Liver (tissue), 9 donors: ENCODE data around the gene POU2F2. TPM values are rescaled to one million over a fixed set of nuclear protein-coding genes. Genes with fewer than 3 reads are reported as not detected.

Experiments used
- DNase-seq: peaks from one replicate; pipeline ENCODE4 v3.0.0-alpha.2; 2017; ENCODE audit warnings: low spot score
- H3K27ac ChIP-seq, 2 donors: one replicate each; pipeline ENCODE4 v1.7.0; 2013; ENCODE audit warnings: inconsistent platforms in 2 of 2, low read length in 2 of 2, control low read depth in 1 of 2, low read depth in 1 of 2, mild to moderate bottlenecking in 1 of 2
- H3K27me3 ChIP-seq, 4 donors: one replicate each; pipeline versions ENCODE4 v1.6.1 to v1.7.0; 2013; ENCODE audit warnings: low read length in 3 of 4, inconsistent platforms in 1 of 4, mild to moderate bottlenecking in 1 of 4, moderate library complexity in 1 of 4; ENCODE audit not compliant: control insufficient read depth in 4 of 4, insufficient read depth in 4 of 4
- H3K36me3 ChIP-seq, 4 donors: one replicate each; pipeline versions ENCODE4 v1.6.1 to v1.7.0; 2013; ENCODE audit warnings: low read length in 3 of 4, mild to moderate bottlenecking in 3 of 4, low read depth in 1 of 4, moderate library complexity in 1 of 4; ENCODE audit not compliant: control insufficient read depth in 4 of 4, insufficient read depth in 3 of 4
- H3K4me1 ChIP-seq, 4 donors: one replicate each; pipeline versions ENCODE4 v1.6.1 to v1.7.0; 2013; ENCODE audit warnings: low read length in 3 of 4, mild to moderate bottlenecking in 3 of 4, moderate library complexity in 1 of 4; ENCODE audit not compliant: control insufficient read depth in 4 of 4, insufficient read depth in 4 of 4
- H3K4me3 ChIP-seq, 3 donors: one replicate each; pipeline versions ENCODE4 v1.6.1 to v1.7.0; 2013; ENCODE audit warnings: low read length in 3 of 3, control low read depth in 1 of 3, low read depth in 1 of 3, mild to moderate bottlenecking in 1 of 3
- H3K9ac ChIP-seq, 2 donors: one replicate each; pipeline ENCODE4 v1.7.0; 2013; ENCODE audit warnings: low read length in 2 of 2, mild to moderate bottlenecking in 2 of 2, moderate library complexity in 2 of 2, control low read depth in 1 of 2, low read depth in 1 of 2
- H3K9me3 ChIP-seq, 4 donors: one replicate each; pipeline versions ENCODE4 v1.6.1 to v1.7.0; 2013; ENCODE audit warnings: low read length in 3 of 4; ENCODE audit not compliant: control insufficient read depth in 4 of 4
- ATF3 ChIP-seq: IDR thresholded peaks from 2 replicates; pipeline ENCODE4 v1.6.1; 2016; ENCODE audit warnings: antibody characterized with exemption
- CTCF ChIP-seq: fragments of 150-350 bp; IDR thresholded peaks from 2 replicates; pipeline ENCODE4 v1.5.1; 2017; ENCODE audit warnings: improper control_type of control experiment, low read depth, low read length; ENCODE audit not compliant: missing input control
- FOXA1 ChIP-seq: IDR thresholded peaks from 2 replicates; pipeline ENCODE4 v1.6.1; 2016; ENCODE audit warnings: antibody characterized with exemption
- FOXA2 ChIP-seq: IDR thresholded peaks from 2 replicates; pipeline ENCODE4 v1.6.1; 2016; ENCODE audit warnings: antibody characterized with exemption
- HNF4A ChIP-seq, 2 donors: conservative IDR thresholded peaks; 2 replicates each; pipeline ENCODE4 v1.6.1; 2016; ENCODE audit warnings: antibody characterized with exemption in 2 of 2, mild to moderate bottlenecking in 2 of 2
- JUND ChIP-seq, 2 donors: IDR thresholded peaks; 2 replicates each; pipeline ENCODE4 v1.6.1; 2016; ENCODE audit warnings: antibody characterized with exemption in 2 of 2
- MAX ChIP-seq: IDR thresholded peaks from 2 replicates; pipeline ENCODE4 v1.6.1; 2016; ENCODE audit warnings: antibody characterized with exemption
- NR2F2 ChIP-seq: IDR thresholded peaks from 2 replicates; pipeline ENCODE4 v1.6.1; 2016; ENCODE audit warnings: antibody characterized with exemption
- RAD21 ChIP-seq, 2 donors: IDR thresholded peaks; 2 replicates each; pipeline ENCODE4 v1.6.1; 2016; ENCODE audit warnings: antibody characterized with exemption in 2 of 2, mild to moderate bottlenecking in 2 of 2
- REST ChIP-seq: IDR thresholded peaks from 2 replicates; pipeline ENCODE4 v1.6.1; 2016; ENCODE audit warnings: antibody characterized with exemption, mild to moderate bottlenecking
- RXRA ChIP-seq, 2 donors: IDR thresholded peaks; 2 replicates each; pipeline ENCODE4 v1.6.1; 2017 to 2018; ENCODE audit warnings: antibody characterized with exemption in 2 of 2, mild to moderate bottlenecking in 1 of 2
- SP1 ChIP-seq: IDR thresholded peaks from 2 replicates; pipeline ENCODE4 v1.6.1; 2018; ENCODE audit warnings: antibody characterized with exemption, mild to moderate bottlenecking
- TAF1 ChIP-seq: conservative IDR thresholded peaks from 2 replicates; pipeline ENCODE4 v1.6.1; 2016; ENCODE audit warnings: antibody characterized with exemption, mild to moderate bottlenecking
- YY1 ChIP-seq: IDR thresholded peaks from 2 replicates; pipeline ENCODE4 v1.6.1; 2016; ENCODE audit warnings: antibody characterized with exemption, mild to moderate bottlenecking
- ZBTB33 ChIP-seq: IDR thresholded peaks from 2 replicates; pipeline ENCODE4 v1.6.1; 2016; ENCODE audit warnings: antibody characterized with exemption
- WGBS: extraction: QIAGEN DNeasy Blood & Tissue Kit; methylation state at CpG from one replicate; pipeline ENCODE4 v1.1.7; 2013; 5-methylcytosine and 5-hydroxymethylcytosine counted together
- polyA plus RNA-seq, 2 donors: library from polyadenylated mRNA; stranded (reverse) in 1 of 2; unstranded in 1 of 2; fragments of 200-250 nt in 1 of 2; fragments of >200 nt in 1 of 2; fragmentation: Nextera tagmentation in 1 of 2; extraction: Ambion mirVana in 1 of 2; gene quantifications; one replicate each; pipeline versions ENCODE4 v1.2.1 to v1.2.3, GENCODE V29; 2013 to 2015
- total RNA-seq, 2 donors: library from RNA; depleted of rRNA; stranded (reverse); fragments of >200 nt; gene quantifications; one replicate each; pipeline ENCODE4 v1.2.3, GENCODE V29; 2014
- donor health status: healthy.
- donor health status: healthy.
- donor health status: healthy.
- donor health status: healthy.
- donor health status: healthy.

The POU2F2 gene
- total and polyA plus RNA-seq, 4 donors = 0.75 to 1.2 (median 0.97) TPM

- TF ChIP-seq REST (no peak), NR2F2 (no peak), YY1 (no peak), SP1 (no peak), FOXA2 (no peak), TAF1 (no peak), CTCF (no peak), RXRA (IDR thresholded peaks at IDR 0.05) (no peak), MAX (no peak), ZBTB33 (no peak), ATF3 (no peak), FOXA1 (no peak), JUND (IDR thresholded peaks at IDR 0.05) (no peak)
- Histone ChIP-seq H3K27me3 (no peaks in the 10 kb centered on the region), H3K9me3 (no peaks in the 10 kb centered on the region), H3K36me3 (peaks cover 5 to 30% (median 25%) of the 10 kb centered on the region in 4 donors), H3K27ac (no peak overlapping the region), H3K4me3 (no peak overlapping the region), H3K9ac (no peak overlapping the region), H3K4me1 (no peaks in the 10 kb centered on the region)
- 97% methylated on average over 5 of the region's 5 CpGs for WGBS
- DNase-seq = no peak
These were observed 48.7 kb downstream of the POU2F2 start for GRCh38 chr19:42083537-42083936.

GRCh38 chr19:42081584-42082203, 50.6 kb downstream of the POU2F2 start:
- Histone ChIP-seq H3K27me3 (no peaks in the 10 kb centered on the region), H3K4me1 (peaks cover 3 to 14% (median 10%) of the 10 kb centered on the region in 4 donors), H3K9ac (no peak overlapping the region), H3K36me3 (peaks cover 5 to 31% (median 26%) of the 10 kb centered on the region in 4 donors), H3K27ac (no peak overlapping the region), H3K4me3 (no peak overlapping the region), H3K9me3 (no peaks in the 10 kb centered on the region)
- no peak for DNase-seq
- TF ChIP-seq SP1 (no peak), HNF4A (conservative IDR thresholded peaks at IDR 0.05) (peak; percentile 8 to 20), RAD21 (IDR thresholded peaks at IDR 0.05) (peak in 1 of 2 donors; percentile 68), CTCF (peak; percentile 31)
- 92% methylated on average over 2 of the region's 2 CpGs for WGBS
